SU-DHL-6 (cell line): ENCODE results near the gene ME3.

Experiments
- H2AFZ ChIP-seq: fragments of 200-600 bp; sonication (generic); 2 replicates; pipeline ENCODE4 v1.6.1; 2014; ENCODE audit warnings: low read depth, mild to moderate bottlenecking, moderate library complexity, mixed read lengths, antibody characterized with exemption, low read length; ENCODE audit not compliant: severe bottlenecking
- H3F3A ChIP-seq: fragments of 200-600 bp; shearing (Covaris generic); 2 replicates; pipeline ENCODE4 v1.6.0; 2016; ENCODE audit warnings: antibody characterized with exemption, mild to moderate bottlenecking; ENCODE audit not compliant: insufficient read depth
- H3K27ac ChIP-seq: fragments of 200-600 bp; sonication (generic); 2 replicates; pipeline ENCODE4 v1.5.1; 2016; ENCODE audit warnings: low read depth, mild to moderate bottlenecking, low read length, moderate library complexity, mixed read lengths
- H3K27me3 ChIP-seq: fragments of 200-600 bp; sonication (generic), shearing (Covaris generic); 2 replicates; pipeline ENCODE4 v1.6.0; 2014; ENCODE audit warnings: mild to moderate bottlenecking, low read length
- H3K36me3 ChIP-seq: fragments of 200-600 bp; sonication (generic); 2 replicates; pipeline ENCODE4 v1.6.1; 2014; ENCODE audit warnings: mild to moderate bottlenecking, low read length, mixed read lengths
- H3K4me2 ChIP-seq: fragments of 300-600, 200-600 bp; shearing (Covaris generic), sonication (generic); 2 replicates; pipeline ENCODE4 v1.6.0; 2014; ENCODE audit warnings: low read length, low read depth, mild to moderate bottlenecking; ENCODE audit not compliant: poor library complexity, severe bottlenecking
- H3K4me3 ChIP-seq: fragments of 200-600 bp; sonication (generic); 2 replicates; pipeline ENCODE4 v1.5.1; 2014; ENCODE audit warnings: antibody characterized with exemption, low read length, mild to moderate bottlenecking, mixed read lengths; ENCODE audit not compliant: insufficient read depth, poor library complexity, severe bottlenecking
- H3K79me2 ChIP-seq: fragments of 200-600 bp; sonication (generic); 2 replicates; pipeline ENCODE4 v1.6.1; 2014; ENCODE audit warnings: mild to moderate bottlenecking, low read length, moderate library complexity; ENCODE audit not compliant: insufficient read depth
- H3K9ac ChIP-seq: fragments of 200-600 bp; sonication (generic); 2 replicates; pipeline ENCODE4 v1.7.0; 2014; ENCODE audit warnings: mild to moderate bottlenecking, low read length
- H3K9me2 ChIP-seq: fragments of 200-600 bp; sonication (generic); replicated peaks from 2 replicates; pipeline ENCODE4 v1.6.1; 2014; ENCODE audit warnings: low read length; ENCODE audit not compliant: insufficient read depth
- H3K9me3 ChIP-seq: fragments of 200-600 bp; sonication (generic); 2 replicates; pipeline ENCODE4 v1.6.1; 2014; ENCODE audit warnings: low read length, mixed read lengths; ENCODE audit not compliant: insufficient read depth
- H4K20me1 ChIP-seq: fragments of 200-600 bp; sonication (generic); 2 replicates; pipeline ENCODE4 v1.6.1; 2014; ENCODE audit warnings: low read depth, mild to moderate bottlenecking, antibody characterized with exemption, low read length, moderate library complexity, mixed read lengths
- CTCF ChIP-seq: fragments of 200-600 bp; sonication (generic); IDR thresholded peaks from one replicate; pipeline ENCODE4 v1.5.1; 2017; ENCODE audit warnings: antibody characterized with exemption, mild to moderate bottlenecking, low read length, moderate library complexity; ENCODE audit not compliant: insufficient read depth, poor library complexity, severe bottlenecking
- EZH2phosphoT487 ChIP-seq: fragments of 200-600 bp; sonication (generic), shearing (Covaris generic); conservative IDR thresholded peaks from 2 replicates; pipeline ENCODE4 v1.6.1; 2018; ENCODE audit warnings: mild to moderate bottlenecking, antibody characterized with exemption, low read length, moderate library complexity, mixed read lengths

The ME3 gene

GRCh38 chr11:86473991-86474833 is 198.2 kb downstream of the ME3 start:
- Histone ChIP-seq H3K36me3 (no peaks in the 10 kb centered on the region), H3K79me2 (no peaks in the 10 kb centered on the region), H3K9me2 (no peaks in the 10 kb centered on the region), H2AFZ (no peak overlapping the region), H3K4me2 (no peak overlapping the region), H3K4me3 (no peak overlapping the region), H3F3A (no peaks in the 10 kb centered on the region), H3K27me3 (no peaks in the 10 kb centered on the region), H3K9ac (no peak overlapping the region), H3K27ac (no peak overlapping the region), H4K20me1 (no peaks in the 10 kb centered on the region), H3K9me3 (no peaks in the 10 kb centered on the region)
- TF ChIP-seq CTCF (no peak), EZH2phosphoT487 (no peak)

GRCh38 chr11:86469491-86470388 is 202.7 kb downstream of the ME3 start:
- H4K20me1 ChIP-seq, result no peaks in the 10 kb centered on the region
- no peaks in the 10 kb centered on the region for H3F3A ChIP-seq
- no peaks in the 10 kb centered on the region for H3K9me2 ChIP-seq
- no peaks in the 10 kb centered on the region for H3K9me3 ChIP-seq
- no peaks in the 10 kb centered on the region for H3K27me3 ChIP-seq
- no peak overlapping the region for H3K4me3 ChIP-seq
- TF ChIP-seq CTCF, result no peak
- TF ChIP-seq EZH2phosphoT487, result no peak
- no peak overlapping the region for H3K9ac ChIP-seq
- H3K36me3 ChIP-seq, result no peaks in the 10 kb centered on the region
- H3K4me2 ChIP-seq, result no peak overlapping the region
- H3K27ac ChIP-seq, result no peak overlapping the region
- H2AFZ ChIP-seq, result no peak overlapping the region
- no peaks in the 10 kb centered on the region for H3K79me2 ChIP-seq

- no peaks in the 10 kb centered on the region for H3K9me3 ChIP-seq
- no peaks in the 10 kb centered on the region for H3F3A ChIP-seq
- no peak overlapping the region for H3K4me3 ChIP-seq
- no peak overlapping the region for H3K27ac ChIP-seq
- H3K79me2 ChIP-seq, result no peaks in the 10 kb centered on the region
- H3K9ac ChIP-seq, result no peak overlapping the region
- TF ChIP-seq CTCF (no peak), EZH2phosphoT487 (no peak)
- no peaks in the 10 kb centered on the region for H3K9me2 ChIP-seq
- no peaks in the 10 kb centered on the region for H3K27me3 ChIP-seq
- no peak overlapping the region for H3K4me2 ChIP-seq
- no peaks in the 10 kb centered on the region for H3K36me3 ChIP-seq
- no peak overlapping the region for H2AFZ ChIP-seq
- H4K20me1 ChIP-seq, result no peaks in the 10 kb centered on the region
Observed at GRCh38 chr11:86468169-86468568, 204.2 kb downstream of the ME3 start.
